Stimulated activated CD8-positive, alpha-beta memory T cell treated with anti-CD3 and anti-CD28 coated beads, Interleukin-4, amount 100 ng/mL, for 48 hours (primary cell): Measurements from ENCODE around the gene CRIM1.

Experiments used
- DNase-seq: peaks from one replicate; pipeline ENCODE4 v3.0.0-alpha.2; 2020

Gene CRIM1

DNA sequence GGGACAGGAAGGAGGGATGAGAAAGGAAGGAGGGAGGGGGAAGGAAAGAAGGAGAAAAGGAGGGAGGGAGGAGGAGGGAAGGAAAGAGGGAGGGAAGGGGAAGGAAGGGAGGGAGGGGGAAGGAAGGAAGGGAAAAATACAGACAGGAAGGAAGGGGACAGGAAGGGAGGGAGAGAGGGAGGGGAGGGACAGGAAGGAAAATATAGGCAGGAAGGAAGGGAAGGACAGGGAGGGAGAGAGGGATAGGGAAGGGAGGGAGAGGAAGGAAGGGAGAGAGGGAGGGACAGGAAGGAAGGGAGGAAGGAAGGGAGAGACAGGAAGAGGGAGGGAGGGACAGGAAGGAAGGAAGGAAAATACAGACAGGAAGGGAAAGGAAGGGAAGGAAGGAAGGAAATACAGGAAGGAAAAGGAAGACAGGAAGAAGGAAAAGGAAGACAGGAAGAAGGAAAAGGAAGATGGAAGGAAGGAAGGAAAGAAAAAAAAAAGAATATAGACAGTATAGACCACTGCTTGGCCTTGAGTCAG lies 178.8 kb downstream of the CRIM1 start:
- no peak for DNase-seq

DNA sequence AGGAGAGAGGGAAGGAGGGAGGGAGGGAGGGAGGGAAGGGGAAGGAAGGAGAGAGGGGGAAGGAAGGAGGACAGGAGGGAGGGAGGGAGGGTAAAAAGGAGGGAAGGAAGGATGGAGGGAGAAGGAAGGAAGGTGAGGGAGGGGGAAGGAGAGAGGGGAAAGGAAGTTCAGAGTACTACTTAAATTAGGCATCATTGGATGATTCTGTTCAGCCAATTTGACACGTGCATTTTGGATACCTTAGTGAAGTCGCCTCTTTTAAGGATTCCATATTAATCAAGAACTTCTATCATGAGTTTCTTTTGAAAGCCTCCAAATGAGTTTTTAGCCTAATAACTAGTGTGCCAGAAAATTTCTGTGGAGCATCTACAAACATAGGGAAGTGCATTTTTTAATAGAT lies 179.5 kb downstream of the CRIM1 start:
- DNase-seq, result no peak

GRCh38 chr2:36536776-36537175 lies 181.2 kb downstream of the CRIM1 start:
- DNase-seq, result no peak

DNA sequence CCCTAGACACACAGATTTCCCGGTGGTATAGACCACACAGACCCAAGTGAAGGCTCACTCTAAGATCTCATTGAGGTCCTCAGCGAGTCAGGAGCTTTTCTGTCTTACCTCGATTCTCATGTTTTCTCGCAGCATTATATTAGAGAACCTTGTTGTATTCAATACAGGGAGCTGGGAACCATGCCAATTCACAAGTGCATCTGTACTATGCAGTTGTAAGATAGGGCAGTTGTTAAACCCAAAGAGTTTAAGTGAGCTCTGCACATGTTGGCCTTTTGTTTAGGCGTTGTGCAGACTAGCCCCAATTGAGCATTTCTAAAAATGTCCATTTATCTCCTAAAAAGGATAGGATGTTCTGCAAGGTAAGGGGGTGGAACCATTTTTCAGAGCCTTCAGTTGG lies 182.8 kb downstream of the CRIM1 start:
- DNase-seq, result no peak

GRCh38 chr2:36539631-36540030 lies 184.1 kb downstream of the CRIM1 start:
- DNase-seq, result no peak

DNA sequence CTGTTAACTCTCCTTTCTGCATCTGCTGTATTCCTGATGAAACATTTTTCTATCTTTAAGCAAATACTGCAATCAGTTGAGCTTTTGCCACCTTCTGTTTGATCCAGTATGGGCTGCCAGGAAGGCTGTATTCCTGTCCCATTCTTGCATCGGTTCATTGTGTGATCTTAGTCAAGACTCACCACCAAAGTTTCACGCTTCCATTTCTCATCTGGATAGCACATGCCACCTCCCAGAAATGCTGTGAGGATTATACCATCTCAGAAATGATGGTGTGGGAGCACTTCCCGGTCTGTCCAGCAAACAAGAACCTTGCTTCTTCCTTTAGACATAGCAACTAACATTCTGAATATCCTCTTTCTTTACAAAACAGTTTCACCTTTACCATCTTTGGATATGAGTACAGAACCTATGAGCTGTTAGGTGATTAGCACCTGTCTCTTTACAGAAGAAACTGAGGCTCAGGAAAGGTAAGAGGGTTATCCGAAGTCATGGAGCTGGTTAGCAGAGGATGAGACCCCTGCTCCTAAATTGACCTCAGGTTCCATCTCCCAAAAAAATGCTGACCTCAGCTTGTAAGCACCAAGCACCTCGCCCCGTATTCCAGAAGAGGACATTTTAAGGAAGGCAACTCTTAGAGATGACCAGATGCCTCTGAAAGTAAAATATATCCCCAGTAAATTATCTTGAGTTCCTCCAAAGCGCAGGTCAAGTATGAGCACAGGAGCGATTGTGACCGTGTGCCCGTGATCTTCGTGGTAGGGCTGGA lies 185.6 kb downstream of the CRIM1 start:
- DNase-seq, result no peak

DNA sequence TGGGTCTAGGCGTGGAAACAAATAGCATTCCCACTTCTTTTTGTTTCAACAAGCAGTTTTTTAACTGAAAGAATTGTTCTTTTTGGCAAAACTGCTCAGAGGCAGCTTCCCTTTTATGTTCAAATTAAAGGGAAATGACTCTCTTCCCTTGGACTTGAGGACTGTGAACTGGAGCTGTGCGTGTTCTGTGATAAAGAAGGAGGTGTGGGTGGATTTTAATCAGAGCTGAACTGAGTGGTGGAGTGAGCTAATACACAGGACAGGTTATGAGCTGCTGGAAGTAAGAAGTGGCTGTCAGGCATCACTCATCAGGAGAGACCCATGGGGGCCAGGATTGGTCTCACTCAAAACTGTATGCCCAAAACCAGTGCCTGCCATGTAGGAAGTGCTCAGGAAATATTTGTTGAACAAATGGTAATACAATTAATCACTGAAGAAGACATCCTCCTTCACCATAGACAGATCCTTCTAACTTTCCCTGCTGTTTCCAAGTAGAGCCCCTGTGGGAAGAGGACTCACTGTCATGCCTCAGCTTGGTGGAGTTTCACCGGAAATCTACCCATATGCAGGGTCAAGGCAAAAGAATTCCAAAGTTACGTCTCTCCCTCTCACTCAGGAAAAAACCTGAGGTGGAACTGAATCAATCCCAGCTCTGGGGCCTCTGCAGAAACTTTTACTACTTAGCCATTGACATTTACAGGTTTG lies 186.5 kb downstream of the CRIM1 start:
- DNase-seq, result no peak

- DNase-seq, result no peak
Measured at GRCh38 chr2:36544638-36545338, 189.2 kb downstream of the CRIM1 start.

DNA sequence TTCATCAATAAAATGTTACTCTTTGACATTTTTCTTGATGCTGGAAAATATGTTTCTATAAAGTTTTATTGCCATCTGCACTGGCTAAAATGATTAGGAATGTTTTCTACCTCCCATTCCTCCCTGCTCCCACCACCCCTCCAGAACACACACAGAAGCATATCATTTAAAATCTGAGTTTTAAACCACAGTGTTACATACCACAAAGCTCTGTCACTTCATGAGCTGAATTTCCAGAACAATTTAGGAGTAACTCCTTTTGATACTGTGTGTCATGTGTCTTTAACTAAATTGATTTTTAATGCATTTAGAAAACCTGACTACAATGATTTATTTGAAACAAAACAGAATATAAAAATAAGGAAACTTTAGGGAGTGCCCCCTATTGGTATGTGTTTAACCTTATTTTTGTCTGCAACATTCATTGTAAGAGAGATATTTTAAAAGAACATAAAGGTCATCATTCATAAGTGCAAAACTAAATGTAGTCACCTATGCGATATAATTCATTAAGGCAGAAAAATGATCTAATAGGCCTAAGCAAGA lies 190.4 kb downstream of the CRIM1 start:
- DNase-seq, result no peak

DNA sequence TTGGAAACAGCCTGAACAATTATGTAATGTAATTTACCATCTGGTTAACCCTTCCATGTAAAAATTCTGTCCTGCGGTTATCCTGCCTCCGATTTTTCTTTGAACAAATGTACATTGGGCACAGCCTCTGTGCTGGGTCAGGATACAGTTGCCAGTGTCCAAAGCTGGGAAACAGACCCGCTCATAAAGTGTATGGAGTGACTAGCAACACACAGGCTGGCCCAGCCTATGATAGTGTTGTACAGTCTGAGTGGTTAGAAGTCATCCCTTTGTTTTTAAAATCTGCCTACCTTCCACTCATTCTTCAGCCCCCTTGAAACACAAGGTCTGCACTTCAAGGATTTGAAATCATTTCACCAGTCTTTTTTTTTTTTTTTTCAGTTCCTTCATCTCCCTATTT lies 192.3 kb downstream of the CRIM1 start:
- no peak for DNase-seq

- no peak for DNase-seq
Measured at GRCh38 chr2:36549165-36549574, 193.6 kb downstream of the CRIM1 start.

GRCh38 chr2:36550006-36550405 lies 194.4 kb downstream of the CRIM1 start:
- no peak for DNase-seq

DNA sequence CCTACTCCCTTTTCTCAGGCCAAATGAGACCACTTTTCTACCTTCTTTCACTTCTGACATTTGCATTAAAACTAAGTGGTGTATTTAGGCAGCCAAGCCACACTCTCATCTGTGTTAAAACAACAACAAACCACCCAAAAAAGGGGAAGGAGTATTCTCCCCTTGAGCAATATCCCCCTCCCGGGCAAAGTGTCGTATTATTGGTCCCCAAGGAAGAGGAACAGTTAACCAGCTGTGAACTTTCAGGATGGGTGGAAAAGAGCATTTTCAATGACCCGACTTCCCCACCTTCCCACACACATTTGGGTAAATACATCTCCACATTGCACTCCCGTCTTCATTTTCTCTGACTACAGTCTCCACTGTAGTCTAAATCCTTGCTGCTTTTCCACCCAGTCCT lies 198.1 kb downstream of the CRIM1 start:
- DNase-seq, result no peak

DNA sequence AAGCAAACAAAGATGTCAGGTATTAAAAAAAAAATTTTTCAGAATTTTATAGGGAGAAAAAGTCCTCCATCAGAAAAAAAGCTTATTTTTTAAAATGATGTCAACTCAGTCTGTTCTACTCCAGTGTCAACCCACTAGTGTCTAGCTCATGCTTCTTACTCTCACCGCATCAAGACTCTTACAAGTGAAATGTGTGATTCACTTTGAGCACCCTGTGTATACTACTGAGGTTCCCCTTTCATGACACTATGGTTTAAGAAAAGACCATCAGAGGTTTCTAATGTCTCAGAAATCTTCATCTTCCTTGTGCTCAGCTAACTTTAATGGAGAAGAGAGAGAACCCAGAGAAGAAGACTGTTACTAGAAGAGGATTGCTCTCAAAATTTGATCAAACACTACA lies 199.0 kb downstream of the CRIM1 start:
- no peak for DNase-seq

- DNase-seq, result no peak
Measured at GRCh38 chr2:36555789-36556188, 200.2 kb downstream of the CRIM1 start.

GRCh38 chr2:36556842-36557241 lies 201.3 kb downstream of the CRIM1 start:
- DNase-seq, result no peak

DNA sequence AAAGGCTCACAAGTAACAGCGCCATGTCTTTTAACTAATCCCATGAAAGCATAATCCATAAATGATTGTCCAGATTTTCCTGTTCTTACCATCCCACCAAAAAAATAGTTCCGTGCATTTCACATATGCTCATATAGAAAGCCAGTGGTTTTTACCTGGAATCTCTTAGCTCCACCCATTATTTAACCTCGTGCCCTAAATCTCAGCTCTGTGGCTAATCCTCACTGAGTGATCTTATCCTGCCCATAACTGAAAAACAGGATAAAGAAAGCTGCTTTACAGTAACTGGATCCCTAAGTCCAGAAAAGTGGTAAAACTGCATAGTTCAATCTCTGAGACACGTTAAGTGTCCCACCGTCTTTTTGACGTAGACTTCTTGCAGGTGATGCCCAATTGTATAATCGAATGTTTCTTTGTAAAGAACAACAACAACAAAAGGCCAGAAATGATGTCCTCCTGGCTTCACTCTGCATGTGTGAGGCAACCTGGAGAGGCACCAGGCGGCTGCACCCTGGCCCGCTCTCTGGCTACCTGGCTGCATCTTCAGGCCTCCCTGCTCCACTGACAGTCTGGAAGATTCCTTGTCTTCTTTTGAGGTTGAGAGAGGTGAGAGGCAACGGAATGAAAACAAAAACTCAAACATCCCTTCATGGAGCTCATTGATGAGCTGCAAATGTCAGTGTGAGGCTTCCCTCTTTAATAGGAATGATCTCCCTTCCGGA lies 203.8 kb downstream of the CRIM1 start:
- DNase-seq, result no peak

GRCh38 chr2:36560726-36561125 lies 205.1 kb downstream of the CRIM1 start:
- no peak for DNase-seq

- DNase-seq, result no peak
Measured at GRCh38 chr2:36561237-36561944, 205.8 kb downstream of the CRIM1 start.

GRCh38 chr2:36562240-36562639 lies 206.7 kb downstream of the CRIM1 start:
- DNase-seq, result no peak

DNA sequence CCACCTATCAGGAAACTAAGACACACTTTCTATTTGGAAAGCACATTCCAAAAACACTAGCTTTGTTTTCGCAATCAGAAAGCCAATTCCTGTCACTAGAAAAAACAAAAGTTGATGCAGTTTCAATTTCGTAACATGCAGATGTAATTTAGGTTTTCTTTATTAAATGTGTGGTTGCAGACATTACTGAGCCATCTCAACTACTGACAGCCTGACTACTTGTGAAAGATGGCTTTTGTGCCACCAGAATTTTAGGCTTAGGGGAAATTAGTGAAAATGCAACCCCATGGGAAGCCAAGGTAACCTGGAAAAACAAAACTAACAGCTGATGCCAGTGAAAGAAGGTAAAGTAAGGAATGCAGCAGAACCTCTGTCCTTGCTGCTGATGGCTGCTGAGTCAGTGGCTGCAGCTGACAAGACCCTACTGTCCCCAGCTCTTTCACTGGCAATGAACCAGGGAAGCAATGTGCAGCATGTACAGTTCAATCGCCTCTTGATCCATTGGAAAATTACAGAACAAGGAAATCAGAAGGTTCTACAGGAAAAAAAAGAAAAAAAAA lies 207.5 kb downstream of the CRIM1 start:
- DNase-seq, result no peak
